HT-29 (cell line): Measurements from ENCODE around the gene BNIP2. TPM values are rescaled to one million over a fixed set of nuclear protein-coding genes. Genes with fewer than 3 reads are reported as not detected.
"Not testable (repeated sequence)": the region's sequence is repeated elsewhere in the genome, so short reads cannot be mapped to it uniquely, and the experiment has no call there.

Experiments used
- DNase-seq: peaks from one replicate; pipeline ENCODE4 v3.0.0-alpha.2; 2015; ENCODE audit warnings: low spot score
- total RNA-seq: library from RNA; depleted of rRNA; stranded (reverse); fragments of >200 nt; shearing (Covaris generic); gene quantifications from 2 replicates; pipeline ENCODE4 v1.2.3, GENCODE V29; 2014; rRNA removed

BNIP2 gene, protein sequence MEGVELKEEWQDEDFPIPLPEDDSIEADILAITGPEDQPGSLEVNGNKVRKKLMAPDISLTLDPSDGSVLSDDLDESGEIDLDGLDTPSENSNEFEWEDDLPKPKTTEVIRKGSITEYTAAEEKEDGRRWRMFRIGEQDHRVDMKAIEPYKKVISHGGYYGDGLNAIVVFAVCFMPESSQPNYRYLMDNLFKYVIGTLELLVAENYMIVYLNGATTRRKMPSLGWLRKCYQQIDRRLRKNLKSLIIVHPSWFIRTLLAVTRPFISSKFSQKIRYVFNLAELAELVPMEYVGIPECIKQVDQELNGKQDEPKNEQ
- total RNA-seq: 58.8 and 63.2 TPM in 2 replicates

DNA sequence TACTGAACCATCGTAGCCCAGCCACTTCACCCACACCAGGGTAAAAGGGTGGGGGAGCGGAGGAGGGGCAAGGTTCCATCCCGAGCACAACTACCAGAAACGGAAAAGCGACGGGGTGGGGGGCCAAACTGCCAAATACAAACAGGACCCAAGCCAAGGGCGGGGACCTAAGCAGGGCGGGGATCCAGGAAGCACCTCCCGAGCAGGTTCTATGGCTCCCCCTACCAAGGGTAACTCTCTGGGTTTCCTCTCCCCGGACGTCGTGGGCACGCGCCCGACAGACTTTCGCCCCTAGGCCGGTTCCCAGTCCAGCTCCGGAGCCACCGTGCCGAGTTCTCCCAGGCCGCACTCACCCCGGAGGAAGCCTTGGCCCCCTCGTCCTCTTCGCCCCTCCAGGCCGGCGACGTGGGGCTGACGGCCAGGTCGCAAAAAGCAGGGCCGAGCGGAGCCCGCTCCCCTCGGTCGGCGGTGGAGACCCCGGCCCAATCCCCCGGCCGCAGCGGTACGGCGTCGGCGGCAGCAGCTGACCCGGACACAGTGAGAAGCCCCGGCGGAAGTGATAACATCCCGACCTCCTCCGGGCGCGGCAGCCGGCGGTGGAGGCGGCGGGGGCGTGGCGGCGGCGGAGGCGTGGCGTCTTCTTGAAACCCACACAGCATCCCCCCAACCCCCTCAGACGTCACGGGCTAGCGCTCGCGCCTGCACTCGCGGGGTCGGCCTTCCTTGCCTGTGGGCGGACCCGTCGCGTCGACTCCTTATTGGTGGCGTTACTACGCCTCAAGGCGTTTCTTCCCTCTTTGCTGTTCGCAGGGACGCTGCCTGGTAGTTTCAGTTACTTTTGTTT, at the start of gene BNIP2:
Gene BNIP2 (minus strand): TSS at position 539 of the 844 bp plus-strand sequence. CDS start 6,863 bp downstream, outside the sequence.
- DNase-seq: peak; percentile 97

DNA sequence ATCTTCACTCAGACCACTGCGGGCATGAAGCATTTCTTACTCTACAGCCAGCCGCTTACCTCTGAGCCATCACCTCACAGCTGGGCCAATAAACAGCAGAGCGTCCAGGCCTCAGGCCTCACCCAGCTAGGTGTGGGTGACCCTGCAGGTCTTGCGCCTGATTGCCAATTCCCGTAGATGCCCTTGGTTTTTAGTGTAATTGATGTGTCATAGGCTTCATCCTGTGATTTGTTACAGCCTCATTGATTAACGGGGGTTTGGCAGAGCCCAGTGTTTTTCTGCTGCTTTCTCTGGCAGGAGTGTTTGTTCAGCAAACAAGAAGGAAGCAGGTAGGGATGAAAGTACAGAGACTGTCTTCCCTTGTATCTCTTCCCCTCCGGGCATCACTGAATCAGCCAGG, 49.6 kb upstream of the BNIP2 start:
- no peak for DNase-seq

- no peak for DNase-seq
Measured at GRCh38 chr15:59736181-59736580, 47.1 kb upstream of the BNIP2 start.

DNA sequence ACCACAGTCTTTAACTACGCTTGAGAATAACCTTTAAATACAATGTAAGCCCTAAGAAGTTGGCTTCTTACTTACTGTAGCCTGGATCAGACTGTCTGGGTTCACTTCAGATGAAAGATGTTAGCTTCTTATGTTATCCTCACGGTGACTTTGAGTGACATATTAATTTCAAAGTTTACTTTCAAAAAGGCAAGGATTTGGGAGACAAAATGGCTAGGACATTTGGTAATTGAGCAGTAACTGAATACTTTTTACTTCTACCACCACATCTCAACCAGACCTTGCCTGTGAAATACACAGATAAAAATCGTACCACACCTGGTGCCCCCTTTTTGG, 36.0 kb upstream of the BNIP2 start:
- no peak for DNase-seq

DNA sequence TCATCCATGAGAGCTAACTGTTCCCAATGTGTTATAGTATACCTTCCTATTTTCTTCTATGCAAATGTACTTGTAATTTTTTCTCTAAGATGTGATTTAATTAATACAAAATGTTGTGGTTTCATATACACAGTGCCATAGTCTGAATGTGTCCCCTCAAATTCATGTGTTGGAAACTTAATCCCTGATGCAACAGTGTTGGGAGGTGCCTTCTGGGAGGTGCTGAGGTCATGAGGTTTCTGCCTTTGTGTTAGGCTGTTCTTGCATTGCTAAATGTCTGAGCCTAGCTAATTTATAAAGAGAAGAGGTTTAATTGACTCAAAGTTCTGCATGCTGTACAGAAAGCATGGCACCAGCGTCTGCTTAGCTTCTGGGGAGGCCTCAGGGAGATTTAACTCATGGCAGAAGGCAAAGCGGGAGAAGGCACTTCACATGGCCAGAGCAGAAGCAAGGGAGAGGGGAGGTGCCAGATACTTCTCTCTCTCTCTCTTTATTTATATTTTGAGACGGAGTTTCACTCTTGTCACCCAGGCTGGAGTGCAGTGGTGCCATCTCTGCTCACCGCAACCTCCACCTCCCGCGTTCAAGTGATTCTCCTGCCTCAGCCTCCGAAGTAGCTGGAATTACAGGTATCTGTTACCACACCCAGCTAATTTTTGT, 34.7 kb upstream of the BNIP2 start:
- DNase-seq: no peak

DNA sequence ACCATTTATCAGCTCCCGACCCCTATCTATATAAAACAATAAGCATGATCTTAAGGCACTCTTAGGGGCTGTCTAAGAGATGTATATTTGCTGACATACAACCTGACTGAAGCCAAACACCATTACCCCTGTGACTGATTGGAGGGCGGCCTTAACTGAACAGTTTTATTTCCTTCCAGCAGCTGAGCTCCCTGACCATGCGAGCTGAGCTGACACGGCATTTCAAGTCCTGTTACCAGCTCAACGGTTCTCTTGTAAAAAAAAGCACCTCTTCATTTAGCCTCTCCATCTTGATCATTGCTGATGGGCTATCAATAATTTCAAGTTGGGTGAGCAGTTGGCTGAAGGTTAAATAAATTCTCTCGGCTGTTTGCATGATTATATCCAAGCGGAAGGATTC, 33.4 kb upstream of the BNIP2 start:
- no peak for DNase-seq

- no peak for DNase-seq
Measured at GRCh38 chr15:59722037-59722436, 32.9 kb upstream of the BNIP2 start.

- DNase-seq: no peak
Measured at GRCh38 chr15:59721411-59721810, 32.3 kb upstream of the BNIP2 start.

GRCh38 chr15:59713177-59713576, 24.1 kb upstream of the BNIP2 start:
- no peak for DNase-seq

DNA sequence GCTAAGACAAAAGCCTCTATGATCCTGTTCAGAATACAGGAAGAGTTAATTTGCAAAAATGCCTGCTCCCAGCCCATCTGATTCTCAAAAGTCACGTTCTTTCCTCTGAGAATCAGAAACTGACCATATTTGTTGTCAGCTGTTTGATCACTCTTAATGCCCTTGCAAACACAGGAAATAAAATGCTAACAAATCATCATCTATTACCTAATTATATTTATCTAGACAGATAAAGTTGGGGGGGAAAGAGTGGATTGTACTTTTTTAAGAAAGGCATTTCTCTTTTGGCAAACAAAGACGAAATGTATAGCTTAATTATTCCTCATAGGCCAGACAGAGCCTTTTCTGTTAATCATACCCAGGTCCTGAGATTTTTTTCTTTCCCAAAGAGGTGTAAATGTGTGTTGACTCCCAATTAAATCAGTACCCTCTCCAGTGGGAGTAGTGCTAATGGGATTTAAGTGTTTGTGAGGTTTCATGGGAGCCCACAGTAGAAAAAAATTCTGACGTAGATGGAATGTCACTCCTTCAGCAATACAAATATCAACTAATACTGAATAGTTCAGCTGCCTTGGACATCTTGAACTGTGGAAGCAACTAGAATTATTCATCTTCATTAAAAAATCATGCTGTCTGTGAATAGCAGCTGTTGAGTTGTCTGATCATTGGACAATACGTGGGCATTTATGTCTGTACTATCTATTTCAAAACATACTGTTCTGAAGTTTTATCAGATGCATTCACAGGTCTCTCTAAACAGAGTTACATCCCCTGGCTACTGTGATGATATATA, 22.5 kb upstream of the BNIP2 start:
- DNase-seq: no peak

- no peak for DNase-seq
Measured at GRCh38 chr15:59707619-59708018, 18.5 kb upstream of the BNIP2 start.

- no peak for DNase-seq
Measured at GRCh38 chr15:59703979-59704796, 15.1 kb upstream of the BNIP2 start.

- DNase-seq: no peak
Measured at GRCh38 chr15:59702351-59702750, 13.2 kb upstream of the BNIP2 start.

- DNase-seq: no peak
Measured at GRCh38 chr15:59701880-59702279, 12.8 kb upstream of the BNIP2 start.

GRCh38 chr15:59699810-59700431, 10.8 kb upstream of the BNIP2 start:
- peak; percentile 18 for DNase-seq

GRCh38 chr15:59698065-59698464, 8.9 kb upstream of the BNIP2 start:
- DNase-seq: not testable (repeated sequence)

DNA sequence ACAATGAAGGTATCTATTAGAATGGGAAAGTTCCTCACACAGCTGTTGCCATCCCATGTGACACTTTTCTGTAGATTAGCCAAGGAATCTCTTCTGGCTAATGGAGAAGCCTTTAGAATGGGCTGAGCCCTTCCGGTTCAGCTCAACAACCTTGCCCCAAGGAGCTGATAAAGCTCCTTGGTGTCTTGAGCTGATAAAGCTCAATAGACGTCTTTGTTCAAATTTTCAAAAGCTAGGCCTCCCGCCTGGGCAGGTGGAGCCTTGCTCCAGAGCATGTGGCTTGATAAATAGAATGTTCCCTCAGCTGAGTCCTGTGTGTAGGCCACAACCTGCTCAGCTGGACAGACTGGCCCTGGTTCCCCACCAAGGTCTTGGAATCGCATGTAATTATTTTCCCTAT, 7.2 kb upstream of the BNIP2 start:
- DNase-seq: peak; percentile 22

DNA sequence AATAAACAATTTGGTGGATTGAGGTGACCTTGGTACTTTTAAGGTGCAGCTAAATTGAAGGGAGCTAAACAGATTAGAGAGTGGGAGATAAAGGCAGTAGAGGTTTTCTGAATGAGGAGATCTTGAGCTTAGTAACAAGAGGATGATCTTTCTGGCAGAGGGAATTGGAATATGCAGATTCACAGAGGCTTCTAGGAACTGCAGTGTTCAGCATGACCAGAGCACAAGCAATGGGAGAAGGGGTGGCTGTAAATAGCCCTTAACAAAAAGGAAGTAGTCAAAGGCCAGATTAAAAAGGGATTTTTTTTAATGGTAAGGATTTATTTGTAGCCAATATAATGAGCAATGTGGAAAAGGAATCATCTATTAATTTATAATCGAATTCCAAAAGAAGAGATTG, 5.7 kb upstream of the BNIP2 start:
- DNase-seq: no peak

- peak; percentile 78 for DNase-seq
Measured at GRCh38 chr15:59691194-59691805, 2.2 kb upstream of the BNIP2 start.
